GM23248 (cell line): ENCODE data around the gene EZR. TPM values are rescaled to one million over a fixed set of nuclear protein-coding genes. Genes with fewer than 3 reads are reported as not detected.
"Not testable (repeated sequence)": the region's sequence is repeated elsewhere in the genome, so short reads cannot be mapped to it uniquely, and the experiment has no call there.

ENCODE experiments used
- DNase-seq: peaks from one replicate; pipeline ENCODE4 v3.0.0-alpha.2; 2015
- H2AFZ ChIP-seq: fragments of 200-600 bp; sonication (generic); 2 replicates; pipeline ENCODE4 v1.6.1; 2016; ENCODE audit warnings: antibody characterized with exemption
- H3F3A ChIP-seq: fragments of 200-600 bp; sonication (generic); 2 replicates; pipeline ENCODE4 v1.6.1; 2016; ENCODE audit warnings: mild to moderate bottlenecking, antibody characterized with exemption, mixed run types; ENCODE audit not compliant: insufficient read depth
- H3K27ac ChIP-seq: fragments of 200-600 bp; sonication (generic); 2 replicates; pipeline ENCODE4 v1.5.1; 2016; ENCODE audit warnings: mild to moderate bottlenecking
- H3K27me3 ChIP-seq: fragments of 200-600 bp; sonication (generic); replicated peaks from 2 replicates; pipeline ENCODE4 v1.6.1; 2016; ENCODE audit warnings: mild to moderate bottlenecking; ENCODE audit not compliant: insufficient read depth
- H3K36me3 ChIP-seq: fragments of 200-600 bp; sonication (generic); 2 replicates; pipeline ENCODE4 v1.6.1; 2016; ENCODE audit warnings: low read depth, mild to moderate bottlenecking
- H3K4me1 ChIP-seq: fragments of 200-600 bp; sonication (generic); 2 replicates; pipeline ENCODE4 v1.6.1; 2016; ENCODE audit warnings: mild to moderate bottlenecking; ENCODE audit not compliant: insufficient read depth
- H3K4me2 ChIP-seq: fragments of 200-600 bp; sonication (generic); one replicate; pipeline ENCODE4 v1.6.1; 2016; ENCODE audit warnings: mild to moderate bottlenecking; ENCODE audit not compliant: unreplicated experiment
- H3K4me3 ChIP-seq: fragments of 200-600 bp; sonication (generic); 2 replicates; pipeline ENCODE4 v1.5.1; 2016; ENCODE audit warnings: mild to moderate bottlenecking
- H3K79me2 ChIP-seq: fragments of 200-600 bp; sonication (generic); 2 replicates; pipeline ENCODE4 v1.6.1; 2016; ENCODE audit warnings: mild to moderate bottlenecking; ENCODE audit not compliant: insufficient read depth
- H3K9ac ChIP-seq: fragments of 200-600 bp; sonication (generic); 2 replicates; pipeline ENCODE4 v1.6.1; 2016; ENCODE audit warnings: mild to moderate bottlenecking
- H3K9me2 ChIP-seq: fragments of 200-600 bp; sonication (generic); 2 replicates; pipeline ENCODE4 v1.6.1; 2016; ENCODE audit warnings: mixed run types, mild to moderate bottlenecking, moderate library complexity; ENCODE audit not compliant: insufficient read depth
- H3K9me3 ChIP-seq: fragments of 200-600 bp; sonication (generic); one replicate; pipeline ENCODE4 v1.6.1; 2017; ENCODE audit warnings: low read depth
- H4K20me1 ChIP-seq: fragments of 200-600 bp; sonication (generic); 2 replicates; pipeline ENCODE4 v1.6.0; 2016; ENCODE audit not compliant: insufficient read depth
- EZH2 ChIP-seq: fragments of 200-600 bp; sonication (generic); IDR thresholded peaks from 2 replicates; pipeline ENCODE4 v1.6.1; 2018; ENCODE audit warnings: antibody characterized with exemption, mild to moderate bottlenecking; ENCODE audit not compliant: insufficient read depth, poor library complexity, severe bottlenecking
- EZH2phosphoT487 ChIP-seq: fragments of 200-600 bp; sonication (generic); IDR thresholded peaks from 2 replicates; pipeline ENCODE4 v1.6.1; 2018; ENCODE audit warnings: antibody characterized with exemption, moderate library complexity, mild to moderate bottlenecking, low read depth; ENCODE audit not compliant: insufficient read depth
- WGBS, 2 experiments: methylation state at CpG; one replicate each; pipeline ENCODE4 v1.1.6; 2015 to 2017; ENCODE audit warnings: low lambda C conversion rate in 2 of 2, low coverage in 1 of 2; ENCODE audit errors: missing lambda C conversion rate in 2 of 2; 5-methylcytosine and 5-hydroxymethylcytosine counted together
- in situ Hi-C: fragments of 300-500 bp; cut with MboI; formaldehyde crosslinking; loops from 2 replicates; pipeline ENCODE4 v1.15.0; 2020
- polyA plus RNA-seq: library from polyadenylated mRNA; unstranded; fragments of >200 nt; fragmentation: Nextera tagmentation; extraction: Ambion mirVana; gene quantifications from 2 replicates; pipeline ENCODE4 v1.2.1, GENCODE V29; 2016
- total RNA-seq: library from RNA; depleted of rRNA; stranded (reverse); fragments of >200 nt; shearing (Covaris generic); gene quantifications from 2 replicates; pipeline ENCODE4 v1.2.3, GENCODE V29; 2014

The EZR gene
- total and polyA plus RNA-seq, 2 experiments from 2014 or later = 52.4 to 65.2 TPM

DNA sequence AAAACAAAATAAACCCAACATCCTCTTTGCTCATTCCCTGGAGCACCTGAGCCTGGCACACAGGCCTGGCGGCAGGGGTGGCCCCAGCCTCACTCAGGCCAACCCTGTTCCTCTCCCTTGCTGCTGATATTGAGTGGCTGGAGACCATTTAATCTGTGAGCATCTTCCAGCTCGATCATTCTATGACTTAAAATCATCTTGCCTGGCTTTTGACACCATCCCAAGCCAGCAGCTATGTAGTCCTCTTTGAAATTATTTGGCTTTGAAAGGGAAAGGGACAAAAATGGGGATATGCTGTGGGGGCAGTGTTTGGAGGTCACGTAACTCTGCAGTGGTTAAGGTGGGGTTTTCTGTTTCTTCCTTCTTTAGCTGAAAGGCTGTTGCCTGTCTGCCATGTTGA, 22.8 kb downstream of the EZR start:
- no peak for DNase-seq
- in situ Hi-C loops = no loop called here
- H4K20me1 ChIP-seq = 0 out of 2 replicates have a peak, but pooled peaks cover 4% of the 10 kb centered on the region

DNA sequence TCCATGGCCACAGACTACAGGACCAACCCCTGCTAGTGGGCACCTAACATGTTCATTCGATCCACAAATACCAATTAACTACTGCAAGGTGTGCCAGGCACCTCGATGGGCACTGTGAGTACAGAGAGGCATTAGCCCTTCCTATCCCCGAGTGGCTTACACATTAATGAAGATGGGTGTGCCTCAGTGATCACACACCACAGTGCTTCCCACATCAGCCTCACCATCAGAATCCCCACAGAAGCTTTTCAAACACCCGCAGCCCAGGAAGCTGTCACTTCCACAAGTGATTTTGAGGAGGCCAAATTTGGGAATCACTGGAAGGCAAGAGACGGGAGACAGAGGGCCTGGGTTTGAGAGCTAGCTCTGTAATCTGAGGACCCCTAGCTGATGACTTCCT, 23.7 kb downstream of the EZR start:
- H4K20me1 ChIP-seq = 0 out of 2 replicates have a peak, but pooled peaks cover 4% of the 10 kb centered on the region
- peaks cover 26% of the 10 kb centered on the region for H3F3A ChIP-seq
- H3K9ac ChIP-seq = no peak overlapping the region
- in situ Hi-C loops = no loop called here
- DNase-seq = no peak
- H2AFZ ChIP-seq = no peak overlapping the region
- no peaks in the 10 kb centered on the region for H3K9me3 ChIP-seq
- H3K4me1 ChIP-seq = peaks cover 24% of the 10 kb centered on the region
- TF ChIP-seq EZH2phosphoT487 (no peak), EZH2 (no peak)
- H3K27me3 ChIP-seq = no peaks in the 10 kb centered on the region
- no peak overlapping the region for H3K4me3 ChIP-seq
- H3K4me2 ChIP-seq = no peak overlapping the region
- H3K36me3 ChIP-seq = no peaks in the 10 kb centered on the region
- 97 to 98% methylated on average over 5 of the region's 5 CpGs for WGBS, 2 experiments
- no peak overlapping the region for H3K27ac ChIP-seq
- H3K9me2 ChIP-seq = no peaks in the 10 kb centered on the region
- peaks cover 93% of the 10 kb centered on the region for H3K79me2 ChIP-seq

More for the DNA sequence above, 22.8 kb downstream of the EZR start:
- H3K9me2 ChIP-seq = no peaks in the 10 kb centered on the region
- no peak overlapping the region for H3K27ac ChIP-seq
- H3K27me3 ChIP-seq = no peaks in the 10 kb centered on the region
- H3K36me3 ChIP-seq = no peaks in the 10 kb centered on the region
- H2AFZ ChIP-seq = no peak overlapping the region
- 96 to 99% methylated on average over 3 of the region's 3 CpGs for WGBS, 2 experiments
- no peaks in the 10 kb centered on the region for H3K9me3 ChIP-seq
- no peak for TF ChIP-seq EZH2phosphoT487
- no peak for TF ChIP-seq EZH2
- no peak overlapping the region for H3K4me2 ChIP-seq
- H3K4me3 ChIP-seq = no peak overlapping the region
- H3K9ac ChIP-seq = no peak overlapping the region
- peaks cover 93% of the 10 kb centered on the region for H3K79me2 ChIP-seq
- H3F3A ChIP-seq = peaks cover 26% of the 10 kb centered on the region
- peaks cover 24% of the 10 kb centered on the region for H3K4me1 ChIP-seq

DNA sequence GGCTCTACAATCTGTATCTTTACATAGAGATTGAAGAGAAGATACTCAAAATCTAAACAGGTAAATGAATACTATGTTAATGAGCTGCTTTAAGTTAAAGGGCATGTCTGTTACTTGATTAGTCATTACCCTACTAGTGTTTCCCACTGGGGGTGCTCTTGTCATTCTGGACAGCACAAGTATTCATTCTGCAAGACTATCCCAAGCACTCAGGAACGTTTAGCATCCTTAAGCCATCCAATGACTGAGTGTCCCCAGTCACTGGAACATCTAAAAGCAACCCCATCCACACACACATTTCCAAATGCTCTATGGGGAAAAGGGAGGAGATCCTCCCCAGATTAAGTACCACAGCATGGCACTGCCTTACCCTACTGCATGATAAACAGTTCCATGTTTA, 25.7 kb downstream of the EZR start:
- no peaks in the 10 kb centered on the region for H3K36me3 ChIP-seq
- H3K27me3 ChIP-seq = no peaks in the 10 kb centered on the region
- in situ Hi-C loops = no loop called here
- H3K4me3 ChIP-seq = no peak overlapping the region
- no peak overlapping the region for H3K27ac ChIP-seq
- H4K20me1 ChIP-seq = 0 out of 2 replicates have a peak, but pooled peaks cover 4% of the 10 kb centered on the region
- H3K9me3 ChIP-seq = no peaks in the 10 kb centered on the region
- H2AFZ ChIP-seq = no peak overlapping the region
- H3F3A ChIP-seq = peaks cover 14% of the 10 kb centered on the region
- H3K9ac ChIP-seq = no peak overlapping the region
- WGBS, 2 experiments = 4 to 5% methylated on average over 1 of the region's 1 CpG
- H3K4me1 ChIP-seq = peaks cover 12% of the 10 kb centered on the region
- H3K79me2 ChIP-seq = peaks cover 90% of the 10 kb centered on the region
- H3K4me2 ChIP-seq = no peak overlapping the region
- peak; percentile 66 for DNase-seq
- TF ChIP-seq EZH2 (no peak), EZH2phosphoT487 (no peak)
- H3K9me2 ChIP-seq = no peaks in the 10 kb centered on the region

DNA sequence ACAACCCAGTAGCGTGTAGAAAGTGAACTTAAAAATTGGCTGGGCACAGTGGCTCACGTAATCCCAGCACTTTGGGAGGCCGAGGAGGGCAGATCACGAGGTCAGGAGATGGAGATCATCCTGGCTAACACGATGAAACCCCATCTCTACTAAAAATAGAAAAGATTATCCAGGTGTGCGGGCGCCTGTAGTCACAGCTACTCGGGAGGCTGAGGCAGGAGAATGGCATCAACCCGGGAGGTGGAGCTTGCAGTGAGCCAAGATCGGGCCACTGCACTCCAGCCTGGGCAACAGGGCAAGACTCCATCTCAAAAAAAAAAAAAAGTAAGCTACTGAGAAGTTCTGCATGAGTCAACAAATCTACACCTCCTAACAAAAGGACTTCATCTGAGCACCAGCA, 26.7 kb downstream of the EZR start:
- H3K36me3 ChIP-seq, H3K9me3 ChIP-seq, H3K4me3 ChIP-seq, H3K27me3 ChIP-seq, H2AFZ ChIP-seq, in situ Hi-C loops, DNase-seq, H3K4me2 ChIP-seq, H3F3A ChIP-seq, H3K9me2 ChIP-seq, H3K4me1 ChIP-seq, H3K9ac ChIP-seq, H3K27ac ChIP-seq, H4K20me1 ChIP-seq: not testable (repeated sequence)
- WGBS, 2 experiments = 93% methylated on average over 8 to 10 of the region's 10 CpGs
- peaks cover 87% of the 10 kb centered on the region for H3K79me2 ChIP-seq

DNA sequence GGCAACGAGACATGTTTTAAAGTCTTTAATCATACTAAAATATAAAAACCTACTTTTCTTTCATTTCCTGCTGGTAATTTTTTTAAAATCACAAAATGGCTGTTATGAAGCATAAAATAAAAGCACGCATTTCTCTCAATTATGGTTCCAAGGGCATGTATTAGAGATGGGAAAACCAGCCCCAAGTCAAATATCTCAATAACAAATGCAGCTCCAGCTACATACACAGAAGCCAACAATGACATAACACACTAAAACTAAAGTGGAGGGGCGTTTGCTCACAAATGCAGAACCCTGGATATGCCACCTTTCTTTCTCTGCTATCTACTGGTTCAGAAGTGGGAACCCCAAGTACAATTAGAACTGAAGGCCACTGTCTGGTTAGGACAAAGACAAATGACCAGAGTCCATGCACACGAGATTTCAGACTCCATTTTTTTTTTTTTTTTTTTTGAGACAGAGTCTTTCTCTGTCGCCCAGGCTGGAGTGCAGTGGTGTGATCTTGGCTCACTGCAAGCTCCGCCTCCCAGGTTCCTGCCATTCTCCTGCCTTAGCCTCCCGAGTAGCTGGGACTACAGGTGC, 27.8 kb downstream of the EZR start:
- H3K4me1 ChIP-seq = no peaks in the 10 kb centered on the region
- peaks cover 15% of the 10 kb centered on the region; the same call in 1 of the 2 replicates for H3K36me3 ChIP-seq
- H3K4me3 ChIP-seq = no peak overlapping the region
- 80 to 84% methylated on average over 7 of the region's 7 CpGs for WGBS, 2 experiments
- H3K27ac ChIP-seq = no peak overlapping the region
- no peaks in the 10 kb centered on the region for H3K9me2 ChIP-seq
- no peaks in the 10 kb centered on the region for H3F3A ChIP-seq
- peaks cover 76% of the 10 kb centered on the region for H3K79me2 ChIP-seq
- no peaks in the 10 kb centered on the region for H3K9me3 ChIP-seq
- in situ Hi-C loops = no loop called here
- TF ChIP-seq EZH2phosphoT487 (no peak), EZH2 (no peak)
- H3K4me2 ChIP-seq = no peak overlapping the region
- DNase-seq = no peak
- no peaks in the 10 kb centered on the region for H3K27me3 ChIP-seq
- no peak overlapping the region for H3K9ac ChIP-seq
- H4K20me1 ChIP-seq = 0 out of 2 replicates have a peak, but pooled peaks cover 4% of the 10 kb centered on the region
- H2AFZ ChIP-seq = no peak overlapping the region
